ENCODE data around the gene RARB.

DNA sequence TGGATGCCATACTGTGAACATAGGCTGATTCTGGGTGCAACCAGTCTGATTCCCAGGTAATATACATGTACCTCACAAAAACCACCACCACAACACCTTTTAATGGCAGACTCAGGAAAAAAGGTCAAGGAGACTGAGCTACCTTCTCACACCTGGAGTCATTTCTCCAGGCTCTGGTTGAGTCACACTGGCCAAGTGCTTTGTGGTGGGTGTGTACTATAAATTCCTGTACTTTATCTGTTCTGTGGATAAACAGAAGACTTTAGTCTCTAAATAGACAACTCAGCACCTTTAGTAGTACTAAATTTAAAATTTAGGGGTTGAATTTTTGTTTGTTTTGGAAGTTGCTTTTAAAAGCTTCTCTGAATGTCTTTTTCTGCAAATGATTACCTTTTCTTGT is 190.0 kb downstream of the RARB start:
- no peak for TF ChIP-seq POLR2A (IDR thresholded peaks at IDR 0.05)
- TF ChIP-seq, protein P1, sequence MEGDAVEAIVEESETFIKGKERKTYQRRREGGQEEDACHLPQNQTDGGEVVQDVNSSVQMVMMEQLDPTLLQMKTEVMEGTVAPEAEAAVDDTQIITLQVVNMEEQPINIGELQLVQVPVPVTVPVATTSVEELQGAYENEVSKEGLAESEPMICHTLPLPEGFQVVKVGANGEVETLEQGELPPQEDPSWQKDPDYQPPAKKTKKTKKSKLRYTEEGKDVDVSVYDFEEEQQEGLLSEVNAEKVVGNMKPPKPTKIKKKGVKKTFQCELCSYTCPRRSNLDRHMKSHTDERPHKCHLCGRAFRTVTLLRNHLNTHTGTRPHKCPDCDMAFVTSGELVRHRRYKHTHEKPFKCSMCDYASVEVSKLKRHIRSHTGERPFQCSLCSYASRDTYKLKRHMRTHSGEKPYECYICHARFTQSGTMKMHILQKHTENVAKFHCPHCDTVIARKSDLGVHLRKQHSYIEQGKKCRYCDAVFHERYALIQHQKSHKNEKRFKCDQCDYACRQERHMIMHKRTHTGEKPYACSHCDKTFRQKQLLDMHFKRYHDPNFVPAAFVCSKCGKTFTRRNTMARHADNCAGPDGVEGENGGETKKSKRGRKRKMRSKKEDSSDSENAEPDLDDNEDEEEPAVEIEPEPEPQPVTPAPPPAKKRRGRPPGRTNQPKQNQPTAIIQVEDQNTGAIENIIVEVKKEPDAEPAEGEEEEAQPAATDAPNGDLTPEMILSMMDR (IDR thresholded peaks at IDR 0.05): no peak
